Calu3 (cell line): Measurements from ENCODE around the gene ZNF133. TPM values are rescaled to one million over a fixed set of nuclear protein-coding genes. Genes with fewer than 3 reads are reported as not detected.

ENCODE experiments used
- BruUV-seq: library from RNA; stranded (reverse); fragments of 400-500 nt; replicated peaks from 2 replicates; lab custom pipeline; 2021; lab: Mats Ljungman, UMichigan
- CTCF ChIA-PET: fragments of 300-600 bp; sonication (Branson Sonifier 250); formaldehyde crosslinking; loops from one replicate; lab custom pipeline; 2022; ENCODE audit warnings: antibody characterized with exemption; lab: Charles Lee
- DNase-seq: peaks from one replicate; pipeline ENCODE4 v3.0.0; 2022
- H3K27ac Mint-ChIP-seq: one replicate; pipeline ENCODE4 v1.8.0; 2022; ENCODE audit warnings: mixed read lengths; ENCODE audit not compliant: unreplicated experiment
- H3K27me3 Mint-ChIP-seq: one replicate; pipeline ENCODE4 v1.8.0; 2022; ENCODE audit warnings: mixed read lengths; ENCODE audit not compliant: unreplicated experiment
- H3K36me3 Mint-ChIP-seq: one replicate; pipeline ENCODE4 v1.8.0; 2022; ENCODE audit warnings: mild to moderate bottlenecking, moderate library complexity, mixed read lengths; ENCODE audit not compliant: insufficient read depth, unreplicated experiment
- H3K4me1 Mint-ChIP-seq: one replicate; pipeline ENCODE4 v1.8.0; 2022; ENCODE audit warnings: mild to moderate bottlenecking, low read depth, mixed read lengths; ENCODE audit not compliant: unreplicated experiment
- H3K4me3 Mint-ChIP-seq: one replicate; pipeline ENCODE4 v1.8.0; 2022; ENCODE audit warnings: mild to moderate bottlenecking, low read depth, moderate library complexity, mixed read lengths; ENCODE audit not compliant: unreplicated experiment
- H3K9me3 Mint-ChIP-seq: one replicate; pipeline ENCODE4 v1.8.0; 2022; ENCODE audit warnings: low read depth, mixed read lengths; ENCODE audit not compliant: unreplicated experiment
- intact Hi-C: fragments of 100-400 bp; cut with micrococcal nuclease; formaldehyde crosslinking; loops from one replicate; pipeline ENCODE4 v1.10.0; 2022; ENCODE audit not compliant: unreplicated experiment
- total RNA-seq: library from RNA; stranded (reverse); gene quantifications from 2 replicates; pipeline ENCODE4 v1.2.3, GENCODE V29; 2022
- TF ChIP-seq, protein P1 (sequence below): fragments of 200-600 bp; IDR thresholded peaks from one replicate; pipeline ENCODE4 v1.8.0; 2022; ENCODE audit warnings: antibody characterized with exemption; ENCODE audit not compliant: unreplicated experiment

Gene ZNF133
- total RNA-seq, 1 experiment from 2014 or later = 4.6 TPM

DNA sequence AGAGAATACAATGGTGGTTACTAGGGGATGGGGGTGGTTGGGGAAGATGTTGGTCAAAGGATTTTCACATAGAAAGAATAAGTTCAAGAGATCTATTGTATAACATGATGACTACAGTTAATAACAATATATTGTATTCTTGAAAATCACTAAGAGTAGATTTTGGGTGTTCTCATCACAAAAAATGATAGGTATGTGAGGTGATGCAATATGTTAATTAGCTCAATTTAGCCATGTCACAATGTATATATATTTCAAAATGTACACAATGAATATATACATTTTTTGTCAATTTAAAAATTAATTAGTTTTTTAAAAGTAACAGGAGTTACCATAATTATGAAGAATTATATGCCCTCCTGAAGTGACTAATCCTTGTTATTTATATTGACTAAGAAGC, 22.3 kb downstream of the ZNF133 start:
- CTCF ChIA-PET = no interaction called here

DNA sequence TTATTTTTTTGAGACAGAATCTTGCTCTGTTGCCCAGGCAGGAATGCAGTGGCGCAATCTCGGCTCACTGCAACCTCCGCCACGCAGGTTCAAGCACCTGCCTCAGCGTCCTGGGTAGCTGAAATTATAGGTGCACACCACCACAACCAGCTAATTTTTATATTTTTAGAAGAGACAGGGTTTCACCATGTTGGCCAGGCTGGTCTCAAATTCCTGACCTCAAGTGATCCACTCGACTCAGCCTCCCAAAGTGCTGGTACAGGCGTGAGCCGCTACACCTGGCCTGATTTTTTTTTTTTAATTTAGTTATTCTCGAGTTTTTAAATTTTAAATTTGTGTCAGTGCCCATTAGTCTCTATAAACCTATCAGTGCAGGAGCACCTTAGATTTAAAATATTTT, 24.4 kb downstream of the ZNF133 start:
- DNase-seq = no peak
- TF ChIP-seq, protein P1, sequence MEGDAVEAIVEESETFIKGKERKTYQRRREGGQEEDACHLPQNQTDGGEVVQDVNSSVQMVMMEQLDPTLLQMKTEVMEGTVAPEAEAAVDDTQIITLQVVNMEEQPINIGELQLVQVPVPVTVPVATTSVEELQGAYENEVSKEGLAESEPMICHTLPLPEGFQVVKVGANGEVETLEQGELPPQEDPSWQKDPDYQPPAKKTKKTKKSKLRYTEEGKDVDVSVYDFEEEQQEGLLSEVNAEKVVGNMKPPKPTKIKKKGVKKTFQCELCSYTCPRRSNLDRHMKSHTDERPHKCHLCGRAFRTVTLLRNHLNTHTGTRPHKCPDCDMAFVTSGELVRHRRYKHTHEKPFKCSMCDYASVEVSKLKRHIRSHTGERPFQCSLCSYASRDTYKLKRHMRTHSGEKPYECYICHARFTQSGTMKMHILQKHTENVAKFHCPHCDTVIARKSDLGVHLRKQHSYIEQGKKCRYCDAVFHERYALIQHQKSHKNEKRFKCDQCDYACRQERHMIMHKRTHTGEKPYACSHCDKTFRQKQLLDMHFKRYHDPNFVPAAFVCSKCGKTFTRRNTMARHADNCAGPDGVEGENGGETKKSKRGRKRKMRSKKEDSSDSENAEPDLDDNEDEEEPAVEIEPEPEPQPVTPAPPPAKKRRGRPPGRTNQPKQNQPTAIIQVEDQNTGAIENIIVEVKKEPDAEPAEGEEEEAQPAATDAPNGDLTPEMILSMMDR = no peak
- Mint-ChIP-seq H3K4me1 (no peaks in the 10 kb centered on the region), H3K27ac (no peak overlapping the region), H3K4me3 (no peak overlapping the region), H3K36me3 (no peaks in the 10 kb centered on the region), H3K27me3 (no peaks in the 10 kb centered on the region), H3K9me3 (no peaks in the 10 kb centered on the region)
- BruUV-seq = no TSS peak
- intact Hi-C loops = no loop called here
- CTCF ChIA-PET = no interaction called here

More for the DNA sequence above, 22.3 kb downstream of the ZNF133 start:
- Mint-ChIP-seq H3K27ac (no peak overlapping the region), H3K4me1 (no peaks in the 10 kb centered on the region), H3K27me3 (no peaks in the 10 kb centered on the region), H3K4me3 (no peak overlapping the region), H3K36me3 (no peaks in the 10 kb centered on the region), H3K9me3 (no peaks in the 10 kb centered on the region)
- DNase-seq = no peak
- TF ChIP-seq, protein P1 = no peak
- intact Hi-C loops = no loop called here
- BruUV-seq = no TSS peak

DNA sequence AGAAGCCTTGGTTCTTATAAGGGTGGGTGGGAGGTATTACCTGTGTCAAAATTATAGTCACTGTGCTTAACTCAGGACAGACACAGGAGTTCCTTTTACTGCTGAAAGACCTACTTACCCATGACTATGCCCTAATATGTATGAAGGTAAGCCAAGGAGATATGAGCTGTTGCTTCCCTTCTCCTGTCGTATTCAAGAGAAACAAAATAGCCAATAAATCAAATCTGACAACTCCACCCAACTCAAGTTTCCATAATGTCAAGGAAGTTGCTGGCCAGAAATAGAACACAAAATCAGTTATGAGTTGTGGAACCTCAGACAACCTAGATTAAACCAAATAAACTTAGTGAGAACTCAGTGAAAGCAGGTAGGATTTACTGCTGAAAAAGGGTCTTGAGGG, 25.1 kb downstream of the ZNF133 start:
- Mint-ChIP-seq H3K27ac (no peak overlapping the region), H3K27me3 (no peaks in the 10 kb centered on the region), H3K4me3 (no peak overlapping the region), H3K4me1 (no peaks in the 10 kb centered on the region), H3K36me3 (no peaks in the 10 kb centered on the region), H3K9me3 (no peaks in the 10 kb centered on the region)
- CTCF ChIA-PET = no interaction called here
- TF ChIP-seq, protein P1 = no peak
- no peak for DNase-seq
- no TSS peak for BruUV-seq
- intact Hi-C loops = no loop called here

DNA sequence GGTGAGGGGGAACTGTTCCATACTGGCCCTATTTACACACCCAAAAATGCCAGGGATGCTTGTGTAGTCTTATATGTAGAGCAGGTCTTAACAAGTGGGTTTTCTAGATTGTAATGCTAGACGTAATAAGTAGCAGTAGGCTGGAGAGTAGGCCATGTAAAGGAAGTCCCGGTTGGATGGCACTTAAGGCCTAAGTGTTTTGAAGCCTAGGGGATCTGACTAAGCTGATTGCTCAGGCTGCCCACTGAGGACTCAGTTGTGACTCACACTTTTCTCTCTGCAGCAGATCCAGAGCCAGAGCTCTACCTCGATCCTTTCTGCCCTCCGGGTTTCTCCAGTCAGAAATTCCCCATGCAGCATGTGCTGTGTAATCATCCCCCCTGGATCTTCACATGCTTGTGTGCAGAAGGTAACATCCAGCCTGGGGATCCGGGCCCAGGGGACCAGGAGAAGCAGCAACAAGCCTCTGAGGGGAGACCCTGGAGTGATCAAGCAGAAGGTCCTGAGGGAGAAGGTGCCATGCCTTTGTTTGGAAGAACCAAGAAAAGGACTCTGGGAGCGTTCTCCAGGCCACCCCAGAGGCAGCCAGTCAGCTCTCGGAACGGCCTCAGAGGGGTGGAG, 26.6 kb downstream of the ZNF133 start:
- intact Hi-C loops = no loop called here
- no peaks in the 10 kb centered on the region for H3K36me3 Mint-ChIP-seq
- BruUV-seq = no TSS peak
- CTCF ChIA-PET = no interaction called here
- H3K4me3 Mint-ChIP-seq = no peak overlapping the region
- no peaks in the 10 kb centered on the region for H3K9me3 Mint-ChIP-seq
- DNase-seq = no peak
- no peak overlapping the region for H3K27ac Mint-ChIP-seq
- no peaks in the 10 kb centered on the region for H3K4me1 Mint-ChIP-seq
- TF ChIP-seq, protein P1 = no peak
- H3K27me3 Mint-ChIP-seq = no peaks in the 10 kb centered on the region
